Left ventricle myocardium inferior (tissue), 1 donor: ENCODE results near the gene INSYN1. TPM values are rescaled to one million over a fixed set of nuclear protein-coding genes. Genes with fewer than 3 reads are reported as not detected.
A peak's percentile ranks its signal among the peaks of the same experiment; 100 is the strongest.
"Not testable (repeated sequence)": the region's sequence is repeated elsewhere in the genome, so short reads cannot be mapped to it uniquely, and the experiment has no call there.

Experiments used
- DNase-seq: peaks from one replicate; pipeline ENCODE4 v3.0.0-alpha.2; 2020
- H3K27ac ChIP-seq: fragments of 200-600 bp; replicated peaks from 2 replicates; pipeline ENCODE4 v1.8.0; 2021
- H3K27me3 ChIP-seq: fragments of 200-600 bp; 2 replicates; pipeline ENCODE4 v1.8.0; 2021; ENCODE audit warnings: low read depth
- H3K36me3 ChIP-seq: fragments of 200-600 bp; 2 replicates; pipeline ENCODE4 v1.8.0; 2021
- H3K4me1 ChIP-seq: fragments of 200-600 bp; 2 replicates; pipeline ENCODE4 v1.8.0; 2021
- H3K4me3 ChIP-seq: fragments of 200-600 bp; 2 replicates; pipeline ENCODE4 v1.8.0; 2021; ENCODE audit warnings: mild to moderate bottlenecking, moderate library complexity
- H3K9me3 ChIP-seq: fragments of 200-600 bp; replicated peaks from 2 replicates; pipeline ENCODE4 v1.8.0; 2021
- CTCF ChIP-seq: fragments of 200-600 bp; IDR thresholded peaks from 2 replicates; pipeline ENCODE4 v1.8.0; 2021; ENCODE audit warnings: antibody characterized with exemption, mild to moderate bottlenecking, borderline replicate concordance
- intact Hi-C: fragments of 100-400 bp; cut with micrococcal nuclease; formaldehyde crosslinking; loops from one replicate; pipeline ENCODE4 v1.11.0; 2022
- total RNA-seq: library from RNA; stranded (reverse); fragmentation: NEBNext Ultra II Directional; extraction: Animal tissue kit (Norgen Biotek cat#: 25700); gene quantifications from one replicate; pipeline ENCODE4 v1.2.1, GENCODE V29; 2021
- donor health status: DM: no; HTN: yes; CAD: no; lungs with severe emphysema.

INSYN1 gene
- total RNA-seq, 1 donor from 2014 or later, result 121 TPM

GRCh38 chr15:73732930-73733329 is 20.2 kb downstream of the INSYN1 start:
- Histone ChIP-seq H3K4me1 (peaks cover 13% of the 10 kb centered on the region), H3K4me3 (no peak overlapping the region)
- intact Hi-C loops, result no loop called here

GRCh38 chr15:73732051-73732450 is 21.1 kb downstream of the INSYN1 start:
- DNase-seq, H3K9me3 ChIP-seq, H3K36me3 ChIP-seq, H3K27ac ChIP-seq, intact Hi-C loops, H3K27me3 ChIP-seq, H3K4me3 ChIP-seq: not testable (repeated sequence)
- H3K4me1 ChIP-seq, result peaks cover 22% of the 10 kb centered on the region

More at GRCh38 chr15:73732930-73733329, 20.2 kb downstream of the INSYN1 start:
- no peak for TF ChIP-seq CTCF
- no peaks in the 10 kb centered on the region for H3K9me3 ChIP-seq
- peaks cover 7% of the 10 kb centered on the region for H3K27me3 ChIP-seq
- no peak overlapping the region for H3K27ac ChIP-seq
- DNase-seq, result no peak
- H3K36me3 ChIP-seq, result no peaks in the 10 kb centered on the region

- peaks cover 26% of the 10 kb centered on the region for H3K4me1 ChIP-seq
- H3K27ac ChIP-seq, result peak overlapping the region; percentile 83
- no peak for TF ChIP-seq CTCF
- peak; percentile 45 for DNase-seq
- no peak overlapping the region for H3K4me3 ChIP-seq
- H3K36me3 ChIP-seq, result no peaks in the 10 kb centered on the region
- intact Hi-C loops, result no loop called here
- no peaks in the 10 kb centered on the region for H3K9me3 ChIP-seq
- no peaks in the 10 kb centered on the region for H3K27me3 ChIP-seq
These were observed 25.7 kb downstream of the INSYN1 start for GRCh38 chr15:73727330-73727976.

GRCh38 chr15:73724212-73724611 is 28.9 kb downstream of the INSYN1 start:
- no peak for TF ChIP-seq CTCF
- no peak overlapping the region for H3K4me3 ChIP-seq
- H3K27ac ChIP-seq, result peak overlapping the region; percentile 33
- peaks cover 33% of the 10 kb centered on the region for H3K4me1 ChIP-seq
- H3K27me3 ChIP-seq, result no peaks in the 10 kb centered on the region
- DNase-seq, result no peak
- H3K9me3 ChIP-seq, result no peaks in the 10 kb centered on the region
- intact Hi-C loops, result no loop called here
- H3K36me3 ChIP-seq, result no peaks in the 10 kb centered on the region

GRCh38 chr15:73723191-73723590 is 30.0 kb downstream of the INSYN1 start:
- H3K36me3 ChIP-seq, result no peaks in the 10 kb centered on the region
- H3K27me3 ChIP-seq, result no peaks in the 10 kb centered on the region
- TF ChIP-seq CTCF, result no peak
- peaks cover 23% of the 10 kb centered on the region for H3K4me1 ChIP-seq
- intact Hi-C loops, result no loop called here
- no peak overlapping the region for H3K4me3 ChIP-seq
- no peaks in the 10 kb centered on the region for H3K9me3 ChIP-seq
- no peak for DNase-seq
- H3K27ac ChIP-seq, result no peak overlapping the region

GRCh38 chr15:73722425-73722824 is 30.7 kb downstream of the INSYN1 start:
- intact Hi-C loops, result no loop called here
- no peak for DNase-seq
- TF ChIP-seq CTCF, result no peak

More at GRCh38 chr15:73722425-73722824, 30.7 kb downstream of the INSYN1 start:
- Histone ChIP-seq H3K36me3 (no peaks in the 10 kb centered on the region), H3K27me3 (no peaks in the 10 kb centered on the region), H3K9me3 (no peaks in the 10 kb centered on the region), H3K4me1 (peaks cover 18% of the 10 kb centered on the region), H3K4me3 (no peak overlapping the region), H3K27ac (no peak overlapping the region)
